Brain microvascular endothelial cell (primary cell): ENCODE results near the gene HOXD9.

Experiments
- DNase-seq: peaks from one replicate; pipeline ENCODE4 v3.0.0-alpha.2; 2020
- H3K27ac ChIP-seq: fragments of 250-450 bp; sonication (Bioruptor Pico); 2 replicates; pipeline ENCODE4 v1.5.1; 2020; ENCODE audit warnings: mild to moderate bottlenecking, moderate library complexity
- H3K27me3 ChIP-seq: fragments of 250-450 bp; sonication (Bioruptor Pico); replicated peaks from 2 replicates; pipeline ENCODE4 v1.5.1; 2020; ENCODE audit warnings: mild to moderate bottlenecking
- H3K36me3 ChIP-seq: fragments of 250-450 bp; sonication (Bioruptor Pico); replicated peaks from 2 replicates; pipeline ENCODE4 v1.5.1; 2020; ENCODE audit warnings: mild to moderate bottlenecking
- H3K4me3 ChIP-seq: 2 replicates; pipeline ENCODE4 v1.5.1; 2011; ENCODE audit warnings: low read depth, mild to moderate bottlenecking, control low read depth, low read length, moderate library complexity
- in situ Hi-C: cut with HindIII; loops from 2 replicates; pipeline ENCODE4 v1.10.0; 2017; ENCODE audit warnings: low sequenced_read_pairs, low pct_ligation_motif_present
- TF ChIP-seq, protein P1 (sequence below): IDR thresholded peaks from 2 replicates; pipeline ENCODE4 v1.5.1; 2011; ENCODE audit warnings: low read depth, mild to moderate bottlenecking, moderate library complexity, low read length, control low read depth, inconsistent platforms; ENCODE audit errors: missing control alignments

Gene HOXD9

GRCh38 chr2:176151442-176152287 is 29.1 kb downstream of the HOXD9 start, which contains the start of gene HOXD4:
TSS of gene HOXD4 (plus strand) at chr2:176151550. CDS start at chr2:176151634, 84 bp downstream.
- Histone ChIP-seq H3K36me3 (no peaks in the 10 kb centered on the region), H3K27me3 (peaks cover 93% of the 10 kb centered on the region), H3K4me3 (peak within 1 kb of the TSS; percentile 43), H3K27ac (no peak within 1 kb of the TSS)
- in situ Hi-C loops: no loop called here
- TF ChIP-seq, protein P1, sequence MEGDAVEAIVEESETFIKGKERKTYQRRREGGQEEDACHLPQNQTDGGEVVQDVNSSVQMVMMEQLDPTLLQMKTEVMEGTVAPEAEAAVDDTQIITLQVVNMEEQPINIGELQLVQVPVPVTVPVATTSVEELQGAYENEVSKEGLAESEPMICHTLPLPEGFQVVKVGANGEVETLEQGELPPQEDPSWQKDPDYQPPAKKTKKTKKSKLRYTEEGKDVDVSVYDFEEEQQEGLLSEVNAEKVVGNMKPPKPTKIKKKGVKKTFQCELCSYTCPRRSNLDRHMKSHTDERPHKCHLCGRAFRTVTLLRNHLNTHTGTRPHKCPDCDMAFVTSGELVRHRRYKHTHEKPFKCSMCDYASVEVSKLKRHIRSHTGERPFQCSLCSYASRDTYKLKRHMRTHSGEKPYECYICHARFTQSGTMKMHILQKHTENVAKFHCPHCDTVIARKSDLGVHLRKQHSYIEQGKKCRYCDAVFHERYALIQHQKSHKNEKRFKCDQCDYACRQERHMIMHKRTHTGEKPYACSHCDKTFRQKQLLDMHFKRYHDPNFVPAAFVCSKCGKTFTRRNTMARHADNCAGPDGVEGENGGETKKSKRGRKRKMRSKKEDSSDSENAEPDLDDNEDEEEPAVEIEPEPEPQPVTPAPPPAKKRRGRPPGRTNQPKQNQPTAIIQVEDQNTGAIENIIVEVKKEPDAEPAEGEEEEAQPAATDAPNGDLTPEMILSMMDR: no peak
- DNase-seq: no peak

- H3K27me3 ChIP-seq: peaks cover 94% of the 10 kb centered on the region
- no peaks in the 10 kb centered on the region for H3K36me3 ChIP-seq
- no peak overlapping the region for H3K27ac ChIP-seq
- in situ Hi-C loops: no loop called here
- DNase-seq: no peak
- TF ChIP-seq, protein P1: no peak
- H3K4me3 ChIP-seq: peak overlapping the region; percentile 35
These were observed 30.0 kb downstream of the HOXD9 start for GRCh38 chr2:176152350-176153181.

- Histone ChIP-seq H3K27ac (no peak overlapping the region), H3K4me3 (no peak overlapping the region), H3K27me3 (peaks cover 91% of the 10 kb centered on the region), H3K36me3 (no peaks in the 10 kb centered on the region)
- DNase-seq: no peak
- in situ Hi-C loops: no loop called here
- TF ChIP-seq, protein P1: no peak
These were observed 32.2 kb downstream of the HOXD9 start for GRCh38 chr2:176154576-176155252.

DNA sequence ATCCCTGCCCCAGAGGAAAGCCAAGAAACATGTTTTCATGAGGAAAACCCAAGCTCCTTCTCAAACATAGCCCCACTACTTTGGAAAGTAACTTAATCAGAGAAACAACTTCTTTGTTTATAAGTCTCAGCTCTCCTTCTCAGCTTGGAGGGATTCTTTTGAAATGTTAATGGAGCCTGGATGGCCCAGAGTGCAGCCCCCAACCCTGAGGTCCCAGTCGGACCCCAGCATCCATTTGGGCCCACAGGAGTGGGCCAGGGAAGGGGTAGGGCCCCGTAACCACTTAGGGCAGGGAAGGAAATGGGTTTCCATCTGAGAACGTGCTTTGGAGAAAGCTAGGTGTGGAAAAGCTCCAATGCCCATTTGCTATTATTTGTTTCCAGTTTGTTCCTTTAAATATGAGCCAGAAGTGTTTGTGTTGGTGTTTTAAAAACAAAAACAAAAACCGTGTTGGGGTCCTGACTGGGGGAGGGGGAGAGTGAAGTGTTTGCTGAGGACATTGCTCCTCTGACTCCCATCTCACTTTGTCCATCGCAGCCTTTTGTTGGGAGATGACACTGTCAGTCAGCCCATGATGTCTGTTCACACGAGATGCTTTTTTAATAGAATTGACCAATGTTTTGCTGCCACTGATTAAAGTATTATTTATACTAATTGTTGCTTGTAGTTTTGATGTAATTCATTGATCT is 33.0 kb downstream of the HOXD9 start:
- in situ Hi-C loops: no loop called here

More for the DNA sequence above, 33.0 kb downstream of the HOXD9 start:
- H3K27ac ChIP-seq: no peak overlapping the region
- TF ChIP-seq, protein P1: no peak
- DNase-seq: no peak
- H3K4me3 ChIP-seq: no peak overlapping the region
- H3K27me3 ChIP-seq: peaks cover 91% of the 10 kb centered on the region
- no peaks in the 10 kb centered on the region for H3K36me3 ChIP-seq
